Activated B cell treated with CpG ODN at 0.5 μM for 24 hours (primary cell): ENCODE data around the gene LMO2. TPM values are rescaled to one million over a fixed set of nuclear protein-coding genes. Genes with fewer than 3 reads are reported as not detected.

Experiments
- ATAC-seq: fragments of 200-7000 bp; cut with Tn5 transposase; one replicate; pipeline ENCODE4 v1.10.0; 2021; ENCODE audit warnings: low read depth, mild to moderate bottlenecking, moderate library complexity
- CTCF ChIA-PET: fragments of 350-600 bp; sonication (Branson Sonifier 250); formaldehyde crosslinking; loops from one replicate; lab custom pipeline; 2021; ENCODE audit warnings: antibody characterized with exemption; lab: Charles Lee
- POLR2A ChIA-PET: fragments of 350-600 bp; sonication (Branson Sonifier 250); formaldehyde crosslinking; loops from one replicate; lab custom pipeline; 2021; ENCODE audit warnings: antibody characterized with exemption; lab: Charles Lee
- DNase-seq: peaks from one replicate; pipeline ENCODE4 v3.0.0; 2022
- H3K27ac Mint-ChIP-seq: one replicate; pipeline ENCODE4 v1.8.0; 2020; ENCODE audit warnings: mixed read lengths
- H3K27me3 Mint-ChIP-seq: one replicate; pipeline ENCODE4 v1.8.0; 2021; ENCODE audit warnings: mixed read lengths
- H3K36me3 Mint-ChIP-seq: one replicate; pipeline ENCODE4 v1.8.0; 2021; ENCODE audit warnings: low read depth, mixed read lengths
- H3K4me1 Mint-ChIP-seq: one replicate; pipeline ENCODE4 v1.8.0; 2021; ENCODE audit warnings: mixed read lengths
- H3K4me3 Mint-ChIP-seq: one replicate; pipeline ENCODE4 v1.8.0; 2020; ENCODE audit warnings: mild to moderate bottlenecking, mixed read lengths
- H3K9me3 Mint-ChIP-seq: one replicate; pipeline ENCODE4 v1.8.0; 2020; ENCODE audit warnings: mixed read lengths
- CTCF ChIP-seq: fragments of 200-600 bp; IDR thresholded peaks from one replicate; pipeline ENCODE4 v1.8.0; 2022; ENCODE audit warnings: antibody characterized with exemption, mild to moderate bottlenecking
- intact Hi-C: fragments of 100-400 bp; cut with micrococcal nuclease; formaldehyde crosslinking; loops from one replicate; pipeline ENCODE4 v1.15.1; 2024
- total RNA-seq: library from RNA; stranded (reverse); gene quantifications from 2 replicates; pipeline ENCODE4 v1.2.3, GENCODE V29; 2022

Gene LMO2
- total RNA-seq, 1 donor from 2014 or later = 29.1 TPM

DNA sequence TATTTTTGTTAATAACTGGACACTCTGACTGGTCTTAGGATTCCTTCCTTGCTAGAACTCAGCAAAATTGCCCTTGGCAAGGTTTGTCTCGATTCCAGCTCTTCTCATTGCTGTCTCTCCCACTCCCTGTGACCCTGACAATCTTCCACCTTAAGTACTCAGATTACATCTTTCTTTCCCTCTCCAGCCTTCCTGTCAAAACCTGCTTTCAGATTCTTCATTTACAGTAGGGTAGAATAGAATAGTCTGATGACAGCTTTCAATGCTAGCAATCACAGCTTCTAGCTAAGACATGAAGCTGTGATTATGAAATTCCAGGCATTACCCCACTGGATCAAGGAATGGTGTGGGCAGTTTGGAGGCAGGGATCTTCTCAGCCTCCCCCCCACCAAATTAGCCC lies 39.2 kb upstream of the LMO2 start:
- POLR2A ChIA-PET = interaction anchor here (0.5 to 0.8 kb wide), 2 partner anchors 36 to 330 kb away, joined by 3 to 8 read pairs; no protein-coding TSS in a partner anchor
- intact Hi-C loops = no loop called here
- no peak for TF ChIP-seq CTCF
- peaks cover 6% of the 10 kb centered on the region for H3K4me1 Mint-ChIP-seq
- H3K36me3 Mint-ChIP-seq = peaks cover 4% of the 10 kb centered on the region
- no peak overlapping the region for H3K27ac Mint-ChIP-seq
- no peak for DNase-seq
- CTCF ChIA-PET = interaction anchor here (1.4 kb wide), 1 partner anchor 40 kb away, joined by 7 read pairs; no protein-coding TSS in a partner anchor
- peaks cover 8% of the 10 kb centered on the region for H3K27me3 Mint-ChIP-seq
- ATAC-seq = no peak
- H3K4me3 Mint-ChIP-seq = no peak overlapping the region
- H3K9me3 Mint-ChIP-seq = peaks cover 16% of the 10 kb centered on the region

- intact Hi-C loops = no loop called here
- H3K27me3 Mint-ChIP-seq = peaks cover 11% of the 10 kb centered on the region
- ATAC-seq (no peak), DNase-seq (no peak)
- ChIA-PET POLR2A (interaction anchor here (0.5 to 0.8 kb wide), 2 partner anchors 35 to 331 kb away, joined by 3 to 8 read pairs; no protein-coding TSS in a partner anchor), CTCF (interaction anchor here (1.0 to 1.4 kb wide), 2 partner anchors 14 to 40 kb away, joined by 3 to 7 read pairs; no protein-coding TSS in a partner anchor)
- H3K36me3 Mint-ChIP-seq = peaks cover 4% of the 10 kb centered on the region
- TF ChIP-seq CTCF = no peak
- H3K4me1 Mint-ChIP-seq = peaks cover 6% of the 10 kb centered on the region
- H3K4me3 Mint-ChIP-seq = no peak overlapping the region
- H3K27ac Mint-ChIP-seq = no peak overlapping the region
- peaks cover 16% of the 10 kb centered on the region for H3K9me3 Mint-ChIP-seq
Measured at GRCh38 chr11:33930317-33931021, 38.6 kb upstream of the LMO2 start.

- Mint-ChIP-seq H3K27me3 (peaks cover 24% of the 10 kb centered on the region), H3K27ac (no peak overlapping the region), H3K9me3 (peaks cover 16% of the 10 kb centered on the region), H3K4me1 (peaks cover 6% of the 10 kb centered on the region), H3K4me3 (no peak overlapping the region), H3K36me3 (peaks cover 4% of the 10 kb centered on the region)
- ATAC-seq = no peak
- CTCF ChIA-PET = no interaction called here
- DNase-seq = no peak
- POLR2A ChIA-PET = no interaction called here
- TF ChIP-seq CTCF = no peak
- intact Hi-C loops = no loop called here
Measured at GRCh38 chr11:33928564-33928963, 36.7 kb upstream of the LMO2 start.

- POLR2A ChIA-PET = no interaction called here
- CTCF ChIA-PET = no interaction called here
- ATAC-seq = no peak
- peaks cover 35% of the 10 kb centered on the region for H3K27me3 Mint-ChIP-seq
- intact Hi-C loops = no loop called here
- no peaks in the 10 kb centered on the region for H3K36me3 Mint-ChIP-seq
- H3K4me1 Mint-ChIP-seq = peaks cover 9% of the 10 kb centered on the region
- no peak for DNase-seq
- TF ChIP-seq CTCF = no peak
- H3K27ac Mint-ChIP-seq = no peak overlapping the region
- no peak overlapping the region for H3K4me3 Mint-ChIP-seq
- H3K9me3 Mint-ChIP-seq = peaks cover 9% of the 10 kb centered on the region
Measured at GRCh38 chr11:33926671-33927552, 35.0 kb upstream of the LMO2 start.

GRCh38 chr11:33924341-33924740 lies 32.5 kb upstream of the LMO2 start:
- Mint-ChIP-seq H3K27me3 (peaks cover 35% of the 10 kb centered on the region), H3K36me3 (no peaks in the 10 kb centered on the region), H3K27ac (no peak overlapping the region), H3K4me3 (no peak overlapping the region), H3K4me1 (peaks cover 26% of the 10 kb centered on the region), H3K9me3 (no peaks in the 10 kb centered on the region)
- ChIA-PET CTCF (interaction anchor here (1.2 kb wide), 1 partner anchor 67 kb away, joined by 3 read pairs; no protein-coding TSS in a partner anchor), POLR2A (interaction anchor here (0.6 kb wide), 2 partner anchors 37 to 330 kb away, joined by 3 read pairs; no protein-coding TSS in a partner anchor)
- no peak for DNase-seq
- no peak for ATAC-seq
- intact Hi-C loops = no loop called here
- no peak for TF ChIP-seq CTCF
